H9 (cell line): ENCODE measurements around the gene TMEM266. TPM values are rescaled to one million over a fixed set of nuclear protein-coding genes. Genes with fewer than 3 reads are reported as not detected.

Experiments
- DNase-seq: peaks from one replicate; pipeline ENCODE4 v3.0.0-alpha.2; 2017
- H2AFZ ChIP-seq: one replicate; pipeline ENCODE4 v1.6.1; 2013; ENCODE audit warnings: mild to moderate bottlenecking, low read length, control low read depth, moderate library complexity
- H2AK5ac ChIP-seq: 2 replicates; pipeline ENCODE4 v1.6.1; 2013; ENCODE audit warnings: low read length, control low read depth, mixed read lengths; ENCODE audit not compliant: insufficient read length
- H2BK120ac ChIP-seq: one replicate; pipeline ENCODE4 v1.6.1; 2013; ENCODE audit warnings: low read depth, mild to moderate bottlenecking, low read length, control low read depth, inconsistent platforms; ENCODE audit not compliant: poor library complexity, severe bottlenecking
- H2BK12ac ChIP-seq: 2 replicates; pipeline ENCODE4 v1.6.1; 2013; ENCODE audit warnings: low read length, control low read depth, mixed read lengths, low read depth; ENCODE audit not compliant: insufficient read length
- H2BK15ac ChIP-seq: 2 replicates; pipeline ENCODE4 v1.6.1; 2013; ENCODE audit warnings: low read depth, low read length, control low read depth
- H2BK20ac ChIP-seq: one replicate; pipeline ENCODE4 v1.6.1; 2013; ENCODE audit warnings: low read depth, mild to moderate bottlenecking, low read length, control low read depth, inconsistent platforms; ENCODE audit not compliant: poor library complexity, severe bottlenecking
- H2BK5ac ChIP-seq: 2 replicates; pipeline ENCODE4 v1.6.1; 2013; ENCODE audit warnings: low read length, control low read depth, mixed read lengths; ENCODE audit not compliant: insufficient read length
- H3K14ac ChIP-seq: 2 replicates; pipeline ENCODE4 v1.6.1; 2013; ENCODE audit warnings: low read length, control low read depth; ENCODE audit not compliant: insufficient read depth
- H3K18ac ChIP-seq: 2 replicates; pipeline ENCODE4 v1.6.1; 2013; ENCODE audit warnings: low read depth, mild to moderate bottlenecking, mixed read lengths, low read length, control low read depth; ENCODE audit not compliant: insufficient read length
- H3K23ac ChIP-seq: 2 replicates; pipeline ENCODE4 v1.6.1; 2013; ENCODE audit warnings: low read length, control low read depth, mixed read lengths, low read depth; ENCODE audit not compliant: insufficient read length
- H3K23me2 ChIP-seq: 2 replicates; pipeline ENCODE4 v1.6.1; 2013; ENCODE audit warnings: low read depth, mild to moderate bottlenecking, mixed read lengths, low read length, control low read depth; ENCODE audit not compliant: insufficient read length, poor library complexity, severe bottlenecking
- H3K27ac ChIP-seq: 2 replicates; pipeline ENCODE4 v1.5.1; 2013; ENCODE audit warnings: low read length, control low read depth, mixed read lengths, low read depth; ENCODE audit not compliant: insufficient read length
- H3K27me3 ChIP-seq: 2 replicates; pipeline ENCODE4 v1.6.1; 2013; ENCODE audit warnings: low read length, control low read depth, inconsistent platforms; ENCODE audit not compliant: insufficient read depth
- H3K4ac ChIP-seq: 2 replicates; pipeline ENCODE4 v1.6.1; 2013; ENCODE audit warnings: low read depth, mild to moderate bottlenecking, control low read depth, inconsistent platforms, low read length, moderate library complexity
- H3K4me1 ChIP-seq: 2 replicates; pipeline ENCODE4 v1.6.1; 2013; ENCODE audit warnings: low read length, control low read depth, inconsistent platforms; ENCODE audit not compliant: insufficient read depth
- H3K4me2 ChIP-seq: 2 replicates; pipeline ENCODE4 v1.6.1; 2013; ENCODE audit warnings: low read length, control low read depth, mixed read lengths; ENCODE audit not compliant: insufficient read length, insufficient read depth
- H3K56ac ChIP-seq: 2 replicates; pipeline ENCODE4 v1.6.1; 2013; ENCODE audit warnings: low read depth, mild to moderate bottlenecking, mixed read lengths, low read length, control low read depth; ENCODE audit not compliant: insufficient read length
- H3K79me1 ChIP-seq: 2 replicates; pipeline ENCODE4 v1.6.1; 2013; ENCODE audit warnings: low read depth, mild to moderate bottlenecking, moderate library complexity, low read length, control low read depth, inconsistent platforms; ENCODE audit not compliant: insufficient read depth, poor library complexity, severe bottlenecking
- H3K79me2 ChIP-seq: 2 replicates; pipeline ENCODE4 v1.6.1; 2013; ENCODE audit warnings: low read length, control low read depth, inconsistent platforms; ENCODE audit not compliant: insufficient read depth
- H3K9ac ChIP-seq: 2 replicates; pipeline ENCODE4 v1.6.1; 2013; ENCODE audit warnings: low read length, control low read depth, mixed read lengths; ENCODE audit not compliant: insufficient read length; ENCODE audit errors: extremely low read depth
- H3K9me3 ChIP-seq: one replicate; pipeline ENCODE4 v1.6.1; 2013; ENCODE audit warnings: low read depth, low read length, inconsistent platforms; ENCODE audit not compliant: control insufficient read depth
- H3T11ph ChIP-seq: one replicate; pipeline ENCODE4 v1.6.1; 2013; ENCODE audit warnings: mild to moderate bottlenecking, low read length, control low read depth, inconsistent platforms
- H4K20me1 ChIP-seq: one replicate; pipeline ENCODE4 v1.6.1; 2013; ENCODE audit not compliant: control insufficient read depth, insufficient read length, insufficient read depth
- H4K5ac ChIP-seq: 2 replicates; pipeline ENCODE4 v1.6.1; 2013; ENCODE audit warnings: low read depth, mild to moderate bottlenecking, mixed read lengths, low read length, control low read depth; ENCODE audit not compliant: insufficient read length
- H4K8ac ChIP-seq: replicated peaks from 2 replicates; pipeline ENCODE4 v1.6.1; 2013; ENCODE audit warnings: low read length, control low read depth, mixed read lengths, low read depth; ENCODE audit not compliant: insufficient read length
- H4K91ac ChIP-seq: 2 replicates; pipeline ENCODE4 v1.6.1; 2013; ENCODE audit warnings: low read depth, mild to moderate bottlenecking, moderate library complexity, mixed read lengths, low read length, control low read depth; ENCODE audit not compliant: insufficient read length
- H3K27ac Mint-ChIP-seq, 3 experiments: 2 replicates in 2 of 3; 3 replicates in 1 of 3; pipeline ENCODE4 v1.8.0; 2020 to 2021; ENCODE audit warnings: mixed read lengths in 3 of 3, mild to moderate bottlenecking in 1 of 3, moderate library complexity in 1 of 3
- H3K27me3 Mint-ChIP-seq: 2 replicates; pipeline ENCODE4 v1.8.0; 2021; ENCODE audit warnings: low read depth, mild to moderate bottlenecking, moderate library complexity, mixed read lengths
- H3K36me3 Mint-ChIP-seq, 3 experiments: 2 replicates in 2 of 3; 3 replicates in 1 of 3; pipeline ENCODE4 v1.8.0; 2020 to 2021; ENCODE audit warnings: low read depth in 3 of 3, mixed read lengths in 3 of 3; ENCODE audit not compliant: insufficient read depth in 1 of 3
- H3K4me1 Mint-ChIP-seq, 2 experiments: 2 replicates each; pipeline ENCODE4 v1.8.0; 2020; ENCODE audit warnings: mixed read lengths in 2 of 2
- H3K4me3 Mint-ChIP-seq, 2 experiments: 2 replicates in 1 of 2; 3 replicates in 1 of 2; pipeline ENCODE4 v1.8.0; 2020 to 2021; ENCODE audit warnings: mild to moderate bottlenecking in 2 of 2, mixed read lengths in 2 of 2, moderate library complexity in 1 of 2
- H3K9me3 Mint-ChIP-seq, 2 experiments: 2 replicates in 1 of 2; 3 replicates in 1 of 2; pipeline ENCODE4 v1.8.0; 2020; ENCODE audit warnings: mild to moderate bottlenecking in 2 of 2, mixed read lengths in 2 of 2, moderate library complexity in 1 of 2
- WGBS: extraction: QIAGEN DNeasy Blood & Tissue Kit; methylation state at CpG from one replicate; pipeline ENCODE4 v1.1.7; 2013; ENCODE audit warnings: missing lambda C conversion rate, low lambda C conversion rate, mixed read lengths; ENCODE audit not compliant: insufficient read length; ENCODE audit errors: extremely low coverage; 5-methylcytosine and 5-hydroxymethylcytosine counted together
- total RNA-seq: library from RNA; stranded (reverse); gene quantifications from 2 replicates; pipeline ENCODE4 v1.2.1, GENCODE V29; 2021
- TF ChIP-seq, protein P1 (sequence below): fragments of 200-600 bp; sonication (generic); conservative IDR thresholded peaks from 3 replicates; pipeline ENCODE4 v1.8.0; 2021; ENCODE audit warnings: antibody characterized with exemption, mild to moderate bottlenecking

The TMEM266 gene
- total RNA-seq, 1 experiment from 2014 or later, result 0.81 TPM

DNA sequence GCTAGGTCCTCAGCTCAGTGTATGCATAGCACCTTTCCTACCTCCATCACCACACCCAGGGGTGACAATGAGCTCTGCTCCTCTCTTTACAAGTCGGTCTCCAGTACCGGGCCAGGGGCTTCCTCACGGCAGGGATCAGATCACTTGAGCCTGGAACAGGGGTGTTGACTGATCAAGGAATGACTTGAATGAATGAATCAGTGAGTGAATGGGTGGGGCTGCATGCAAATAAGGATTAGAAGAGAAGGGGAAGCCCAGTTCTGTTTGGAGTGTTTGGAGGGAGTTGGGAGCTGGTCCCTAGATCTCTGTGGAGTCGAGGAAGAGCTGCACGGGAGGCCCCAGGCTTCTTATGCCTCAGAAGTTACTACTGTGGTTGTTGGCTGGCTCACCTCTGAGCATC is 87.0 kb downstream of the TMEM266 start:
- no peak overlapping the region for H2BK15ac ChIP-seq
- WGBS, result no CpG with 5 or more reads among the region's 5 CpGs

More for the DNA sequence above, 87.0 kb downstream of the TMEM266 start:
- Histone ChIP-seq H3K79me1 (no peaks in the 10 kb centered on the region), H4K91ac (no peak overlapping the region), H2AK5ac (no peak overlapping the region), H4K8ac (no peak overlapping the region), H3K18ac (no peak overlapping the region), H3K4me2 (no peak overlapping the region), H4K5ac (no peak overlapping the region), H3K4ac (no peak overlapping the region), H2BK5ac (no peak overlapping the region), H2BK12ac (no peak overlapping the region), H2BK120ac (no peak overlapping the region), H2AFZ (no peak overlapping the region), H3K9me3 (no peaks in the 10 kb centered on the region), H3K27me3 (0 out of 2 replicates have a peak, but pooled peaks cover 1% of the 10 kb centered on the region), H3K56ac (no peak overlapping the region), H3T11ph (no peak overlapping the region), H3K79me2 (no peaks in the 10 kb centered on the region), H3K9ac (no peak overlapping the region), H3K4me1 (0 out of 2 replicates have a peak, but pooled peaks cover 2% of the 10 kb centered on the region), H3K23ac (no peak overlapping the region), H3K23me2 (no peaks in the 10 kb centered on the region), H3K27ac (no peak overlapping the region), H3K14ac (no peak overlapping the region), H2BK20ac (no peak overlapping the region), H4K20me1 (peaks cover 2% of the 10 kb centered on the region)
- Mint-ChIP-seq H3K9me3 (no peaks in the 10 kb centered on the region), H3K36me3 (peaks cover 0 to 6% (median 0%) of the 10 kb centered on the region in 3 experiments; a peak in 2 of 7 replicates), H3K4me1 (peaks cover 26 to 30% of the 10 kb centered on the region in 2 experiments), H3K27ac (no peak overlapping the region), H3K4me3 (no peak overlapping the region), H3K27me3 (peaks cover 13% of the 10 kb centered on the region)
- TF ChIP-seq, protein P1, sequence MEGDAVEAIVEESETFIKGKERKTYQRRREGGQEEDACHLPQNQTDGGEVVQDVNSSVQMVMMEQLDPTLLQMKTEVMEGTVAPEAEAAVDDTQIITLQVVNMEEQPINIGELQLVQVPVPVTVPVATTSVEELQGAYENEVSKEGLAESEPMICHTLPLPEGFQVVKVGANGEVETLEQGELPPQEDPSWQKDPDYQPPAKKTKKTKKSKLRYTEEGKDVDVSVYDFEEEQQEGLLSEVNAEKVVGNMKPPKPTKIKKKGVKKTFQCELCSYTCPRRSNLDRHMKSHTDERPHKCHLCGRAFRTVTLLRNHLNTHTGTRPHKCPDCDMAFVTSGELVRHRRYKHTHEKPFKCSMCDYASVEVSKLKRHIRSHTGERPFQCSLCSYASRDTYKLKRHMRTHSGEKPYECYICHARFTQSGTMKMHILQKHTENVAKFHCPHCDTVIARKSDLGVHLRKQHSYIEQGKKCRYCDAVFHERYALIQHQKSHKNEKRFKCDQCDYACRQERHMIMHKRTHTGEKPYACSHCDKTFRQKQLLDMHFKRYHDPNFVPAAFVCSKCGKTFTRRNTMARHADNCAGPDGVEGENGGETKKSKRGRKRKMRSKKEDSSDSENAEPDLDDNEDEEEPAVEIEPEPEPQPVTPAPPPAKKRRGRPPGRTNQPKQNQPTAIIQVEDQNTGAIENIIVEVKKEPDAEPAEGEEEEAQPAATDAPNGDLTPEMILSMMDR, result no peak
- no peak for DNase-seq
